ENCODE measurements around the gene PYCARD. TPM values are rescaled to one million over a fixed set of nuclear protein-coding genes. Genes with fewer than 3 reads are reported as not detected.

PYCARD gene
- total and polyA plus RNA-seq, 9 of the 15 experiments (the other 6 are each of a cell fraction or from before 2014, with no cell fraction given): 1.3 to 28.4 (median 6.0) TPM

GRCh38 chr16:31202414-31203375, at the start of gene PYCARD (continued):
- TF ChIP-seq ZNF76 (CRISPR knock-in tag; IDR thresholded peaks at IDR 0.05; ENCODE audit: borderline replicate concordance) (no peak), CBX2 (IDR thresholded peaks at IDR 0.05; ENCODE audit: insufficient read depth, low read length, poor library complexity, severe bottlenecking) (no peak), ELF1 (tag; IDR thresholded peaks at IDR 0.05) (0 out of 2 replicates have a peak, but pooled peaks have one; percentile 0), SIX5 (IDR thresholded peaks at IDR 0.05; ENCODE audit: borderline replicate concordance in 1 of 2, insufficient read depth in 1 of 2, low read depth in 1 of 2, low read length in 2 of 2) (no peak), ARNT (IDR thresholded peaks at IDR 0.05) (no peak), HDGF (IDR thresholded peaks at IDR 0.05) (no peak), MCM3 (IDR thresholded peaks at IDR 0.05) (no peak), SRSF1 (IDR thresholded peaks at IDR 0.05; ENCODE audit: low read depth, low read length) (no peak), HOXB6 (CRISPR knock-in tag; IDR thresholded peaks at IDR 0.05; ENCODE audit: borderline replicate concordance) (no peak), PML (IDR thresholded peaks at IDR 0.05; ENCODE audit: low read length) (no peak), POLR2B (IDR thresholded peaks at IDR 0.05; ENCODE audit: low read depth, partially characterized antibody) (no peak), POLR3A (IDR thresholded peaks at IDR 0.05; ENCODE audit: borderline replicate concordance, extremely low read depth, insufficient read depth, insufficient read length) (no peak), ZNF41 (CRISPR knock-in tag; conservative IDR thresholded peaks at IDR 0.05) (no peak), DPF2 (IDR thresholded peaks at IDR 0.05) (no peak), ZNF212 (CRISPR knock-in tag; IDR thresholded peaks at IDR 0.05) (no peak), ZNF79 (CRISPR knock-in tag; IDR thresholded peaks at IDR 0.05; ENCODE audit: low read depth) (no peak), ZKSCAN8 (CRISPR knock-in tag; IDR thresholded peaks at IDR 0.05) (no peak), SMARCB1 (IDR thresholded peaks at IDR 0.05; ENCODE audit: insufficient read length, low read depth) (no peak), CBX1 (IDR thresholded peaks at IDR 0.05; ENCODE audit: low read depth) (no peak), NCOA1 (IDR thresholded peaks at IDR 0.05; ENCODE audit: low read depth) (no peak), GABPA (tag; conservative IDR thresholded peaks at IDR 0.05; ENCODE audit: low read depth) (peak; percentile 58), GABPB1 (CRISPR knock-in tag; IDR thresholded peaks at IDR 0.05) (peak; percentile 8; the same call in 1 of the 2 replicates), ZBTB34 (CRISPR knock-in tag; IDR thresholded peaks at IDR 0.05) (no peak), ATF7 (IDR thresholded peaks at IDR 0.05) (no peak), RFX1 (IDR thresholded peaks at IDR 0.05) (no peak), BHLHE40 (IDR thresholded peaks at IDR 0.05; ENCODE audit: low read length) (no peak), CHD2 (IDR thresholded peaks at IDR 0.05; ENCODE audit: low read depth, low read length) (no peak), RBM34 (IDR thresholded peaks at IDR 0.05; ENCODE audit: borderline replicate concordance, insufficient read depth, low read length) (no peak)
- TF ChIP-seq, protein P1, sequence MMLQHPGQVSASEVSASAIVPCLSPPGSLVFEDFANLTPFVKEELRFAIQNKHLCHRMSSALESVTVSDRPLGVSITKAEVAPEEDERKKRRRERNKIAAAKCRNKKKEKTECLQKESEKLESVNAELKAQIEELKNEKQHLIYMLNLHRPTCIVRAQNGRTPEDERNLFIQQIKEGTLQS (IDR thresholded peaks at IDR 0.05): no peak
- TF ChIP-seq, protein P1 (CRISPR knock-in tag; conservative IDR thresholded peaks at IDR 0.05): no peak

Measured in K562 (cell line).